AG04450 (cell line): ENCODE results near the gene ITGA11. TPM values are rescaled to one million over a fixed set of nuclear protein-coding genes. Genes with fewer than 3 reads are reported as not detected.
"Not testable (repeated sequence)": the region's sequence is repeated elsewhere in the genome, so short reads cannot be mapped to it uniquely, and the experiment has no call there.

Experiments
- CTCF ChIA-PET: fragments of 300-600, 350-600 bp; formaldehyde crosslinking; extraction: SDS; loops from one replicate; lab custom pipeline; 2022; ENCODE audit warnings: antibody characterized with exemption, inconsistent platforms; lab: Charles Lee
- POLR2A ChIA-PET: fragments of 350-600 bp; formaldehyde crosslinking; extraction: SDS; loops from one replicate; lab custom pipeline; 2021; ENCODE audit warnings: antibody characterized with exemption, inconsistent platforms; lab: Yijun Ruan, JAX
- DNase-seq: peaks from one replicate; pipeline ENCODE4 v3.0.0-alpha.2; 2011; ENCODE audit warnings: low read depth, low spot score
- H3K27ac ChIP-seq: one replicate; pipeline ENCODE4 v1.5.1; 2012; ENCODE audit warnings: low read depth, low read length, control low read depth
- H3K27me3 ChIP-seq: one replicate; pipeline ENCODE4 v1.6.0; 2012; ENCODE audit warnings: low read length; ENCODE audit not compliant: control insufficient read depth, insufficient read depth
- H3K4me3 ChIP-seq: 2 replicates; pipeline ENCODE4 v1.5.1; 2011; ENCODE audit warnings: mild to moderate bottlenecking, low read depth, low read length, control low read depth
- H3K9me3 ChIP-seq: 2 replicates; pipeline ENCODE4 v1.5.1; 2012; ENCODE audit warnings: low read length; ENCODE audit not compliant: control insufficient read depth, insufficient read depth
- CTCF ChIP-seq: IDR thresholded peaks from 2 replicates; pipeline ENCODE4 v1.5.1; 2011; ENCODE audit warnings: low read depth, low read length, control low read depth, inconsistent platforms
- polyA plus RNA-seq: library from polyadenylated mRNA; depleted of rRNA; stranded (reverse); fragments of >200 nt; gene quantifications from 2 replicates; pipeline ENCODE4 v1.2.3, GENCODE V29; 2011

ITGA11 gene
- polyA plus RNA-seq, 1 experiment: 24.0 TPM

GRCh38 chr15:68400066-68400456 is 31.9 kb downstream of the ITGA11 start:
- no peak for DNase-seq
- H3K27ac ChIP-seq: no peak overlapping the region

GRCh38 chr15:68399096-68400065 is 32.6 kb downstream of the ITGA11 start:
- no peak for DNase-seq
- no peak overlapping the region for H3K27ac ChIP-seq
- ChIA-PET CTCF (no interaction called here), POLR2A (interaction anchor here (0.6 kb wide), 1 partner anchor 47 kb away, joined by 7 read pairs; no protein-coding TSS in a partner anchor)
- H3K4me3 ChIP-seq: no peak overlapping the region
- H3K27me3 ChIP-seq: no peaks in the 10 kb centered on the region
- TF ChIP-seq CTCF: no peak
- peaks cover 11% of the 10 kb centered on the region for H3K9me3 ChIP-seq

More at GRCh38 chr15:68400066-68400456, 31.9 kb downstream of the ITGA11 start:
- Histone ChIP-seq H3K4me3 (no peak overlapping the region), H3K9me3 (peaks cover 11% of the 10 kb centered on the region), H3K27me3 (no peaks in the 10 kb centered on the region)
- no peak for TF ChIP-seq CTCF
- ChIA-PET CTCF (no interaction called here), POLR2A (no interaction called here)

GRCh38 chr15:68397999-68398398 is 34.0 kb downstream of the ITGA11 start:
- H3K4me3 ChIP-seq, POLR2A ChIA-PET, DNase-seq, H3K27me3 ChIP-seq, H3K9me3 ChIP-seq, H3K27ac ChIP-seq, CTCF ChIA-PET: not testable (repeated sequence)

GRCh38 chr15:68396068-68396467 is 35.9 kb downstream of the ITGA11 start:
- H3K27ac ChIP-seq: no peak overlapping the region
- no peak for DNase-seq
- H3K4me3 ChIP-seq: no peak overlapping the region
- H3K9me3 ChIP-seq: no peaks in the 10 kb centered on the region
- H3K27me3 ChIP-seq: no peaks in the 10 kb centered on the region
- POLR2A ChIA-PET: no interaction called here
- CTCF ChIA-PET: no interaction called here
- no peak for TF ChIP-seq CTCF

GRCh38 chr15:68391121-68391520 is 40.8 kb downstream of the ITGA11 start:
- DNase-seq: no peak
- Histone ChIP-seq H3K27me3 (no peaks in the 10 kb centered on the region), H3K27ac (no peak overlapping the region), H3K4me3 (no peak overlapping the region), H3K9me3 (no peaks in the 10 kb centered on the region)
- ChIA-PET CTCF (no interaction called here), POLR2A (no interaction called here)
- no peak for TF ChIP-seq CTCF
